Measurements from ENCODE around the gene ATOSB.

DNA sequence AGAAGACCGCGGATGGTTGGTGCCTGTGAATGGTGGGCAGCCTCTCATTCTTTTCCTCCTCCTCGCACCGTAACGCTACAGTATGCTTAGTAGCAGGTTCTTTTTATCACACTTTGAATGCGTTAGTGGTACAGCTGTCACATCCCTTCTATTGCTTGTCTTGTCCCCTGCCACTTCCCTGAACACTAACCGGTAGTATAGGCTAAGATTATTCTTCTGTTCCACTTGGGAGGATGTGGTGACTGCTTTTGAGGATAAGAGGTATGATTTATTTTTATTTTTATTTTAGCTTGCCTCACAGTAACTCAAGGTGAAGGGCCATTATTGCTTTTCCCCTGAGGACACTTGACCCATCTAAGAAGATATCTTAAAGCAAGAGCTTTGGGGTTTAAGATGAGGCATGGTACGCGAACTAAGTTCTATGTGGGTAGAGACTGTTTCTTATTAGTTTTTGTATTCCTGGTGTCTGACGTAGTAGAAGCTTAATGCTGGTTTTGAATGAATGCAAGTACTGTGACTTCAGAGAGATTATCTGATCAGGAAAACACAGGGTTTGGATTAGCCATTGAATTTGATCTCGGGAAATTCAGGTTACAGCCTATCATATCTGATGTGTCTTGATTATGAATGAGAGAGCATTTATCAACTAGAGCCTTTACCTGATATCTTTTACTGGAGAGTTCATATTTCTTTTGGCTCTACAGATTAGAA lies 47.1 kb upstream of the ATOSB start:
- TF ChIP-seq, protein P1, sequence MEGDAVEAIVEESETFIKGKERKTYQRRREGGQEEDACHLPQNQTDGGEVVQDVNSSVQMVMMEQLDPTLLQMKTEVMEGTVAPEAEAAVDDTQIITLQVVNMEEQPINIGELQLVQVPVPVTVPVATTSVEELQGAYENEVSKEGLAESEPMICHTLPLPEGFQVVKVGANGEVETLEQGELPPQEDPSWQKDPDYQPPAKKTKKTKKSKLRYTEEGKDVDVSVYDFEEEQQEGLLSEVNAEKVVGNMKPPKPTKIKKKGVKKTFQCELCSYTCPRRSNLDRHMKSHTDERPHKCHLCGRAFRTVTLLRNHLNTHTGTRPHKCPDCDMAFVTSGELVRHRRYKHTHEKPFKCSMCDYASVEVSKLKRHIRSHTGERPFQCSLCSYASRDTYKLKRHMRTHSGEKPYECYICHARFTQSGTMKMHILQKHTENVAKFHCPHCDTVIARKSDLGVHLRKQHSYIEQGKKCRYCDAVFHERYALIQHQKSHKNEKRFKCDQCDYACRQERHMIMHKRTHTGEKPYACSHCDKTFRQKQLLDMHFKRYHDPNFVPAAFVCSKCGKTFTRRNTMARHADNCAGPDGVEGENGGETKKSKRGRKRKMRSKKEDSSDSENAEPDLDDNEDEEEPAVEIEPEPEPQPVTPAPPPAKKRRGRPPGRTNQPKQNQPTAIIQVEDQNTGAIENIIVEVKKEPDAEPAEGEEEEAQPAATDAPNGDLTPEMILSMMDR (IDR thresholded peaks at IDR 0.05): no peak
- no peak for TF ChIP-seq POLR2A (IDR thresholded peaks at IDR 0.05)

Measured in thyroid gland (tissue), 4 donors.